HEK293T (cell line): ENCODE results near the gene TGFBR3.

Experiments used
- CTCF ChIA-PET: fragments of 350-600 bp; formaldehyde crosslinking; extraction: SDS; loops from one replicate; lab custom pipeline; 2021; ENCODE audit warnings: antibody characterized with exemption, inconsistent platforms; lab: Yijun Ruan, JAX
- POLR2A ChIA-PET: fragments of 350-600 bp; formaldehyde crosslinking; extraction: SDS; loops from one replicate; lab custom pipeline; 2020; ENCODE audit warnings: antibody characterized with exemption, inconsistent platforms; lab: Yijun Ruan, JAX
- DNase-seq: peaks from one replicate; pipeline ENCODE4 v3.0.0; 2012; ENCODE audit warnings: mixed read lengths; ENCODE audit errors: extremely low spot score
- ARNT ChIP-seq: fragments of 450-650 bp; IDR thresholded peaks from 2 replicates; pipeline ENCODE4 v1.6.1; 2017; ENCODE audit warnings: mild to moderate bottlenecking
- BHLHE40 ChIP-seq: fragments of 450-650 bp; IDR thresholded peaks from 2 replicates; pipeline ENCODE4 v1.6.1; 2016; ENCODE audit warnings: mild to moderate bottlenecking, moderate library complexity, borderline replicate concordance
- CTBP1 ChIP-seq: fragments of 450-650 bp; IDR thresholded peaks from 2 replicates; pipeline ENCODE4 v1.6.1; 2016; ENCODE audit warnings: borderline replicate concordance
- ELF4 ChIP-seq: fragments of 450-650 bp; IDR thresholded peaks from 2 replicates; pipeline ENCODE4 v1.6.1; 2017; ENCODE audit warnings: antibody characterized with exemption
- FOXA1 ChIP-seq: fragments of 450-650 bp; IDR thresholded peaks from 2 replicates; pipeline ENCODE4 v1.6.1; 2016; ENCODE audit warnings: mild to moderate bottlenecking
- FOXK2 ChIP-seq: fragments of 450-650 bp; IDR thresholded peaks from 2 replicates; pipeline ENCODE4 v1.6.1; 2016; ENCODE audit warnings: mild to moderate bottlenecking
- FOXM1 ChIP-seq: fragments of 450-650 bp; IDR thresholded peaks from 2 replicates; pipeline ENCODE4 v1.6.1; 2017; ENCODE audit warnings: mild to moderate bottlenecking, borderline replicate concordance
- HDGF ChIP-seq: fragments of 450-650 bp; IDR thresholded peaks from 2 replicates; pipeline ENCODE4 v1.6.1; 2017; ENCODE audit warnings: antibody characterized with exemption, borderline replicate concordance
- L3MBTL2 ChIP-seq: fragments of 450-650 bp; conservative IDR thresholded peaks from 2 replicates; pipeline ENCODE4 v1.6.1; 2016; ENCODE audit warnings: mild to moderate bottlenecking
- LEF1 ChIP-seq: fragments of 450-650 bp; IDR thresholded peaks from 2 replicates; pipeline ENCODE4 v1.6.1; 2017; ENCODE audit warnings: mild to moderate bottlenecking, borderline replicate concordance
- NFRKB ChIP-seq: fragments of 450-650 bp; IDR thresholded peaks from 2 replicates; pipeline ENCODE4 v1.6.1; 2016; ENCODE audit warnings: mild to moderate bottlenecking, moderate library complexity
- PKNOX1 ChIP-seq: fragments of 450-650 bp; IDR thresholded peaks from 2 replicates; pipeline ENCODE4 v1.6.1; 2016
- SP1 ChIP-seq: fragments of 450-650 bp; IDR thresholded peaks from 2 replicates; pipeline ENCODE4 v1.6.1; 2017
- SUZ12 ChIP-seq: fragments of 450-650 bp; IDR thresholded peaks from 2 replicates; pipeline ENCODE4 v1.6.1; 2016; ENCODE audit warnings: mild to moderate bottlenecking
- TARDBP ChIP-seq: fragments of 450-650 bp; IDR thresholded peaks from 2 replicates; pipeline ENCODE4 v1.6.1; 2016
- ZNF384 ChIP-seq: fragments of 450-650 bp; IDR thresholded peaks from 2 replicates; pipeline ENCODE4 v1.6.1; 2016

TGFBR3 gene

GRCh38 chr1:91791691-91792488, 94.1 kb downstream of the TGFBR3 start:
- DNase-seq, result no peak
- POLR2A ChIA-PET, result interaction anchor here (2.1 kb wide), 1 partner anchor 292 kb away, joined by 5 read pairs; the partner anchor contains the start of gene CDC7
- CTCF ChIA-PET, result interaction anchor here (0.6 to 1.3 kb wide), 9 partner anchors 12 to 273 kb away, joined by 3 to 5 read pairs (median 3); no protein-coding TSS in a partner anchor
- no peak for TF ChIP-seq PKNOX1
- no peak for TF ChIP-seq NFRKB
- TF ChIP-seq SUZ12, result no peak
- TF ChIP-seq ARNT, result no peak
- TF ChIP-seq LEF1, result no peak
- no peak for TF ChIP-seq ELF4
- no peak for TF ChIP-seq TARDBP
- no peak for TF ChIP-seq CTBP1

GRCh38 chr1:91791103-91791502, 94.8 kb downstream of the TGFBR3 start:
- CTCF ChIA-PET, result interaction anchor here (0.7 to 1.3 kb wide), 7 partner anchors 11 to 272 kb away, joined by 3 to 5 read pairs (median 3); no protein-coding TSS in a partner anchor

GRCh38 chr1:91790392-91790791, 95.6 kb downstream of the TGFBR3 start:
- TF ChIP-seq TARDBP (no peak), ARNT (no peak), SP1 (no peak), ZNF384 (no peak)
- no peak for DNase-seq
- CTCF ChIA-PET, result interaction anchor here (1.0 kb wide), 2 partner anchors 66 to 94 kb away, joined by 3 to 5 read pairs; no protein-coding TSS in a partner anchor
- POLR2A ChIA-PET, result interaction anchor here (2.1 kb wide), 1 partner anchor 290 kb away, joined by 5 read pairs; the partner anchor contains the start of gene CDC7

More at GRCh38 chr1:91791103-91791502, 94.8 kb downstream of the TGFBR3 start:
- POLR2A ChIA-PET, result interaction anchor here (2.1 kb wide), 1 partner anchor 291 kb away, joined by 5 read pairs; the partner anchor contains the start of gene CDC7
- DNase-seq, result no peak
- no peak for TF ChIP-seq ZNF384
- peak; percentile 78 for TF ChIP-seq PKNOX1

GRCh38 chr1:91789273-91789997, 96.5 kb downstream of the TGFBR3 start:
- POLR2A ChIA-PET, result no interaction called here
- TF ChIP-seq FOXM1 (no peak), SP1 (no peak), TARDBP (no peak), PKNOX1 (no peak), LEF1 (no peak), ZNF384 (no peak), ARNT (no peak), FOXA1 (no peak), HDGF (no peak), ELF4 (no peak), NFRKB (no peak), BHLHE40 (no peak), L3MBTL2 (no peak), CTBP1 (no peak), FOXK2 (no peak), SUZ12 (no peak)
- CTCF ChIA-PET, result interaction anchor here (1.0 to 1.4 kb wide), 2 partner anchors 17 to 22 kb away, joined by 3 read pairs; no protein-coding TSS in a partner anchor

GRCh38 chr1:91787919-91788318, 98.0 kb downstream of the TGFBR3 start:
- ChIA-PET CTCF (interaction anchor here (0.9 kb wide), 1 partner anchor 98 kb away, joined by 3 read pairs; the partner anchor contains the start of gene TGFBR3), POLR2A (no interaction called here)
- no peak for TF ChIP-seq CTBP1
- no peak for TF ChIP-seq BHLHE40
- TF ChIP-seq HDGF, result no peak
- no peak for TF ChIP-seq ELF4
- no peak for TF ChIP-seq FOXK2
- no peak for TF ChIP-seq LEF1
- TF ChIP-seq PKNOX1, result no peak

More at GRCh38 chr1:91789273-91789997, 96.5 kb downstream of the TGFBR3 start:
- DNase-seq, result no peak

More at GRCh38 chr1:91787919-91788318, 98.0 kb downstream of the TGFBR3 start:
- no peak for DNase-seq
